ENCODE measurements around the gene ARMC9. TPM values are rescaled to one million over a fixed set of nuclear protein-coding genes. Genes with fewer than 3 reads are reported as not detected.
A peak's percentile ranks its signal among the peaks of the same experiment; 100 is the strongest.

The ARMC9 gene
- total and polyA plus RNA-seq, 8 donors = 11.4 to 40.6 (median 13.9) TPM

DNA sequence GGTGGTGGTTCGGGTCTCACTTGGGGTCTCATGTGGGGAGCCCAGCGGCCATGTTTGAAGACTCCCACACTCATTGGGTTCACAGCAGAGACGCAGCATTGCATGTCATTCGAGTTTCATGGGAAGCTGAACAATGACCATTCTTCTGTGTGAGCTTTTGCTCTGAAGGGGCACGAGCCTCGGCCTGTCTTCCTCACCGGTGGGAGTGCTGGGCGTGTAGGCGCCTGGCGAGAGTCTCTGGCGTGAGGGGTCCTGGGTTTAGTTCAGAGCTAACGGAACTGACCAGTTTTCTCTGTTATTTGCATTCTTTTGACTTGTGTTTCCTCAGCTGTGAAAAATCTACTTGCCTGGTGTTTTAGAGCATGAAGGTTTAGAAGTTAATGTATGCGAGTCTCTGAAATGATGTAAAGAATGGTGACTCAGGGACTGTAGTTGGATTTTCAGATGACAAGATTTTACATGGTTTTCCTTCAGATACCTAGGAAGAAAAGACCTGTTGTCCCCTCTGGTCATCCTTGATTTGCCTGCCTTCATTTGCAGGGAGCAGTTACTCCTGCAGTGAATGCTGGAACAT is 98.1 kb downstream of the ARMC9 start:
- H3K27me3 ChIP-seq = no peaks in the 10 kb centered on the region
- TF ChIP-seq, protein P1, sequence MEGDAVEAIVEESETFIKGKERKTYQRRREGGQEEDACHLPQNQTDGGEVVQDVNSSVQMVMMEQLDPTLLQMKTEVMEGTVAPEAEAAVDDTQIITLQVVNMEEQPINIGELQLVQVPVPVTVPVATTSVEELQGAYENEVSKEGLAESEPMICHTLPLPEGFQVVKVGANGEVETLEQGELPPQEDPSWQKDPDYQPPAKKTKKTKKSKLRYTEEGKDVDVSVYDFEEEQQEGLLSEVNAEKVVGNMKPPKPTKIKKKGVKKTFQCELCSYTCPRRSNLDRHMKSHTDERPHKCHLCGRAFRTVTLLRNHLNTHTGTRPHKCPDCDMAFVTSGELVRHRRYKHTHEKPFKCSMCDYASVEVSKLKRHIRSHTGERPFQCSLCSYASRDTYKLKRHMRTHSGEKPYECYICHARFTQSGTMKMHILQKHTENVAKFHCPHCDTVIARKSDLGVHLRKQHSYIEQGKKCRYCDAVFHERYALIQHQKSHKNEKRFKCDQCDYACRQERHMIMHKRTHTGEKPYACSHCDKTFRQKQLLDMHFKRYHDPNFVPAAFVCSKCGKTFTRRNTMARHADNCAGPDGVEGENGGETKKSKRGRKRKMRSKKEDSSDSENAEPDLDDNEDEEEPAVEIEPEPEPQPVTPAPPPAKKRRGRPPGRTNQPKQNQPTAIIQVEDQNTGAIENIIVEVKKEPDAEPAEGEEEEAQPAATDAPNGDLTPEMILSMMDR (IDR thresholded peaks at IDR 0.05) = no peak
- ATAC-seq (no peak), DNase-seq (no peak)
- peaks cover 3 to 53% of the 10 kb centered on the region in 2 donors for H3K4me1 ChIP-seq
- H3K27ac ChIP-seq = no peak overlapping the region
- no peak overlapping the region for H3K4me3 ChIP-seq
- intact Hi-C loops (cut with DNase I) = loop anchor here in 1 of 2 donors (10.0 kb wide), 1 partner anchor 98 kb away; the partner anchor contains the start of gene B3GNT7
- no peaks in the 10 kb centered on the region for H3K9me3 ChIP-seq
- peaks cover 0 to 11% of the 10 kb centered on the region in 2 donors for H3K36me3 ChIP-seq

DNA sequence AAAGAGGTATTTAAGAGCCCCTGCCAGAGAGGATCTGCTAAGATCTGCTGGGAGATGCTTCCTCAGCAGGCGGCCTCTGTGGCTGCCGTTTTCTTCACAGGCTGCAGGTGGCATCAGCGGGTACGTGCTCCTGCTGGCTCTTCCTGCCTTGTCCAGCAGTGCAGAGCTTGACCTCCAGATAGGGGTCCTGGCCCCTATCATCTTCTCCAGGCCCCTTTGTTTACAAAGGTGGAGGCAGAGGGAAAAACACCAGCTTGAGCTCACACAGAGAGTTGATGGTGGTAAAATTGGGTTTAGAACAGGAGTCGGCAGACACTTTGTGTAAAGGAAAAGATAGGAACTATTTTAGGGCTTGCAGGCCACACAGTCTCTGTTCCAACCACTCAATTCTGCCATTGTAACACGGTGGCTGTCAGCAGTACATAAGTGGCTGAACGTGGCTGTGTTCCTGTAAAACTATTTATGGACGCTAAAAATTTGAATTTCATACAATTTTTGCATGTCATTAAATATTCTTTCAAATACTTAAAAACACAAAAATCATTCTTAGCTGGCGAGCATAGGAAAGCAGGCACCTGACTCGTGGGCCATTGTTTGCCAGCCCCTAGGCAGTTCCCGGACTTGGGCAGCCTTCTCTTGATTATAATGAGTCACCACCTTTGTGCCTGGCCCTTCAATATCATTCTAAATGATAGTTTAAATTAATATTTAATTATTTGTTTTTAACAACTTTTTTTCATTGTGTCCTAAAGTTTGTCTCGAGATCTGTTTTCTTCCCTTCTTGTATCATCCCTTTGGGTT is 98.9 kb downstream of the ARMC9 start:
- Histone ChIP-seq H3K4me3 (no peak overlapping the region), H3K36me3 (peaks cover 0 to 8% of the 10 kb centered on the region in 2 donors), H3K4me1 (peaks cover 3 to 53% of the 10 kb centered on the region in 2 donors), H3K27me3 (no peaks in the 10 kb centered on the region), H3K27ac (no peak overlapping the region), H3K9me3 (no peaks in the 10 kb centered on the region)
- intact Hi-C loops (cut with DNase I) = loop anchor here in 1 of 2 donors (10.0 kb wide), 1 partner anchor 97 kb away; the partner anchor contains the start of gene B3GNT7
- DNase-seq = peak in 3 of 4 donors; percentile 42 to 83 (median 71)
- TF ChIP-seq, protein P1 (IDR thresholded peaks at IDR 0.05) = peak; percentile 47 to 72
- ATAC-seq = peak; percentile 64

DNA sequence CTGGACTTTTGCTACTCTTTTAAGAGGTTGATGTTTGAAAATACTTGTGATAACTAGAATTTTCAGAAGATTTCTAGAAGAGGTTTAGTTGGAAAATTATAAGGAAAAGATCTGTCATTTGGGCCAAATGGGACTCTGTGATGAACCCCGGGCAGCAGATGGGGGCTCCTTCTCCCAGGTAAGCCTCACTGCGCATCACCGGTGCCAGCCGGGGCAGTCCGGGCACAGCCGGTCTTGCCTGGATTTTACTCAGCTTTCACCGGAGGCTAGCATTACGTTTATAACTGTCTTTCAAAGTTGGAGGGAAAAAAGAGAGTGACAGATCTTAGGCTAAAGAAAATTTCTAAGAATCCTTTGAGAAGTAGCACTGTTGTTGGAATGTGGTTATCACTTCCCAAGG is 99.7 kb downstream of the ARMC9 start:
- Histone ChIP-seq H3K27ac (no peak overlapping the region), H3K27me3 (no peaks in the 10 kb centered on the region), H3K4me3 (no peak overlapping the region), H3K4me1 (peaks cover 3 to 50% of the 10 kb centered on the region in 2 donors), H3K9me3 (no peaks in the 10 kb centered on the region), H3K36me3 (peaks cover 0 to under 1% of the 10 kb centered on the region in 2 donors)
- TF ChIP-seq, protein P1 (IDR thresholded peaks at IDR 0.05) = no peak
- intact Hi-C loops (cut with DNase I) = loop anchor here in 1 of 2 donors (10.0 kb wide), 1 partner anchor 97 kb away; the partner anchor contains the start of gene B3GNT7
- DNase-seq = no peak
- no peak for ATAC-seq

DNA sequence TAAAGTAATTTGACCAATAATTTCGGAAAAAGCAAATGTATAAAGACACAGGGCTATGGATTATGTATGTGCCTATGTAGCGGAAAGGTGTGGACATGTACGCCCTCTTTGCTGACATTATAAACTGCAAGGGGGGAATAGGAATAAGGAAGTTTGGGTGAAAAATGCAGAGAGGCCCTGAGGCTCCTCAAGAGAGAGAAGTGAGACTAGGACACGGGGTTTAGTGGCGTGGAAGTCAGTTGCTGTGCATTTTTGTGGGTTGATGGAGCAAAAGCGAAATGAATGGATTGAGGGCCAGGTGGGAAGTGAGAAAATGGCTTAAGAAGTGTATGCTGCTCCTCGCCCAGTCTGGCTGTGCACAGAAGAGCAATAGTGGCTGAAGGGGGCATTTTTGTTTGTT is 100.8 kb downstream of the ARMC9 start:
- TF ChIP-seq, protein P1 (IDR thresholded peaks at IDR 0.05) = no peak
- Histone ChIP-seq H3K9me3 (no peaks in the 10 kb centered on the region), H3K27ac (peak overlapping the region; percentile 63 to 69), H3K36me3 (no peaks in the 10 kb centered on the region), H3K27me3 (no peaks in the 10 kb centered on the region), H3K4me1 (peaks cover 3 to 49% of the 10 kb centered on the region in 2 donors), H3K4me3 (no peak overlapping the region)
- ATAC-seq (peak; percentile 27), DNase-seq (no peak)
- intact Hi-C loops (cut with DNase I) = loop anchor here in 1 of 2 donors (10.0 kb wide), 1 partner anchor 96 kb away; the partner anchor contains the start of gene B3GNT7
